CMK (cell line): ENCODE measurements around the gene RPGR.

Experiments used
- DNase-seq: peaks from one replicate; pipeline ENCODE4 v3.0.0-alpha.2; 2010; ENCODE audit warnings: low read depth

The RPGR gene

GRCh38 chrX:38327007-38327774 is at the start of gene RPGR:
Gene RPGR, minus strand, starts transcription at chrX:38327509. Its CDS starts 142 bp downstream, at chrX:38327367.
- DNase-seq = peak; percentile 82

DNA sequence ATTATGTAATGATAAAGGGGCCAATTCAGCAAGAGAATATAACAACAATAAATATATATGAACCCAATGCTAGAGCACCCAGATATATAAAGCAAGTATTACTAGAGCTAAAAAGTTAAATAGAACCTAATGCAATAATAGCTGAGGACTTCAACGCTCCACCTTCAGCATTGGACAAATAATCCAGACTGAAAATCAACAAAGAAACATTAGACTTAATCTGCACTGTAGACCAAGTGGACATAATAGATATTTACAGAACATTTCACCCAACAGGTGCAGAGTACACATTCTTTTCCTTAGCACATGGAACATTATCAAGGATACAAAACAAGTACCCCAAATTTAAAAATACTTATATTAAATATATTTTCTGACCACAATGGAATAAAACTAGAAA is 49.4 kb upstream of the RPGR start:
- no peak for DNase-seq

GRCh38 chrX:38375891-38376290 is 48.6 kb upstream of the RPGR start:
- DNase-seq = no peak

DNA sequence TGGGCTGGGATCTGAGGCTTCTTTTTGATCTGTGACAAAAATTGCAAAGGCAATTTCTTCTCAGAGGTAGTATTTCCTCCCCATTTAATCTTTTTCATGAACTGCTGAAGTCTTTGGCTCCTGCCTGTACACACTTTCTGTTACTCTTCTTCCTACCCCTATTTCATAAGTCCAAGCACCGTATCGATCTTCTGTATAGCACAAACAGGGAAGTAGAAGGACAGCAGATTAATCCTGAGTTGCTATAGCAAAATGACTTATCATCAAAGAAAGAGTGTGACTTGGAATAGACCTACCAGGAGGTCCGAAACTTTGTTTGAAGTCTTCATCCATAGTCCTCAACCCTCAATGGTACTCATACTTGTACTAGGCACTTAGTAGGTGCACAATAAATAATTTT is 47.1 kb upstream of the RPGR start:
- no peak for DNase-seq

DNA sequence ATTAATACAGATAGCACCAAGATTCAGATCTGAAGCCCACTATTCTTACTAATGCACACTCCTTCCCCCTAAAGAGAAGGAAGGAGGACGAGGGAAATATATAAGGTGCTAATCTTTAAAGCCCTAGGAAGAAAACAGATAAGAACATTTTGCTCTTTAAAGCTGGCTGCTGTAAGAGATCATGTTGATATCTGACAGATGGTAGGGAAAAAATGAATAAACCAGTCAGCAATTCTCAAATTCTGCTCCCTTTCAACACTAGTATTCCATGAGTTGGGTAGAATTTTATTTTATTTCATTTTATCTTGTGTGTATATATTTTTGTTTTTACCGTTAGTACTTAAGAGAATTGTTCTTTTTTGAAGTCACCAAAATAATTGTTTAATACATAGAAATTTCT is 44.3 kb upstream of the RPGR start:
- no peak for DNase-seq

DNA sequence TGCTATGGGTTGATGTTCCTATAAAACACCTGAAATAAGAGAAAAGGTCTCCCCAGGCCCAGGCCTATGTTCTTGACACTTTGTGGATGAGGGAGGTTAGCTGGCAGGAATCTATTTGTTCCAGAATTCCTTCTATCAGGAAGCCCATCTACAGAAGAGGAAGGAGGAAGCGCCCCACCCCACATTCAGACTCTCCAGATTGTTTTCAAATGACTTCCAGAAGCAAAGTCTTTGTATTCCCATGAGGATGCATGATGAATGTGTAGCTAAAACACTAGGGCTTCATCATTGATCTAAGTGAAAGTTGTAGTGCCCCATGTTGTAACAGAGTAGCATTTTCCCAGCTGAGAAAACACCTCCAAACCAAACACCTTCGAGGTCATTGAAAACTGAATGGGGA is 41.5 kb upstream of the RPGR start:
- DNase-seq = no peak

- DNase-seq = no peak
Measured at GRCh38 chrX:38365954-38366353, 38.6 kb upstream of the RPGR start.

- DNase-seq = no peak
Measured at GRCh38 chrX:38363046-38363445, 35.7 kb upstream of the RPGR start.

GRCh38 chrX:38357747-38358673 is 30.7 kb upstream of the RPGR start:
- no peak for DNase-seq

- no peak for DNase-seq
Measured at GRCh38 chrX:38356401-38356800, 29.1 kb upstream of the RPGR start.

GRCh38 chrX:38352362-38352761 is 25.1 kb upstream of the RPGR start, which contains the start of gene OTC:
Gene OTC, plus strand, starts transcription at chrX:38352604. Its CDS starts 93 bp downstream, at chrX:38352697.
- no peak for DNase-seq

- no peak for DNase-seq
Measured at GRCh38 chrX:38351346-38351745, 24.0 kb upstream of the RPGR start.

GRCh38 chrX:38347136-38347535 is 19.8 kb upstream of the RPGR start:
- DNase-seq = no peak

- DNase-seq = no peak
Measured at GRCh38 chrX:38346150-38346549, 18.8 kb upstream of the RPGR start.

- no peak for DNase-seq
Measured at GRCh38 chrX:38342853-38343778, 15.8 kb upstream of the RPGR start.

DNA sequence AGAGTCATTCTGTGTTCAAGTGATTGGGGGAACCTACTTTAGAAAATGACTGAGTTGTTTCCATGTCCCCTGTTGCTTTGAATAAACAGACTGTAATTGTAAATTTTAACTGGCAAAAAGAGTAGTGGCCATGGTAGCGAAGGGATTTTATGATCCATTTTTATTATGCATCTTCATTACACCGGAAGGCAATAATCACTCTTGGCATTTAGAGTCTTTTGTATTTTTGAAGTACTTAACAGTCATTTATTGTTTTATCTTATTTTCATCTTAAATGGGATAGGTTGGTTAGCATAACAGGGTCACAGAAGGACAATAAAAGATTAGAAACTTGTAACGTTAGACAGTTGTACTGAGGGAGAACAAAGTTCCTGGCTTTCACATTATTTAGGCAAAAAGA is 14.1 kb upstream of the RPGR start:
- DNase-seq = no peak

DNA sequence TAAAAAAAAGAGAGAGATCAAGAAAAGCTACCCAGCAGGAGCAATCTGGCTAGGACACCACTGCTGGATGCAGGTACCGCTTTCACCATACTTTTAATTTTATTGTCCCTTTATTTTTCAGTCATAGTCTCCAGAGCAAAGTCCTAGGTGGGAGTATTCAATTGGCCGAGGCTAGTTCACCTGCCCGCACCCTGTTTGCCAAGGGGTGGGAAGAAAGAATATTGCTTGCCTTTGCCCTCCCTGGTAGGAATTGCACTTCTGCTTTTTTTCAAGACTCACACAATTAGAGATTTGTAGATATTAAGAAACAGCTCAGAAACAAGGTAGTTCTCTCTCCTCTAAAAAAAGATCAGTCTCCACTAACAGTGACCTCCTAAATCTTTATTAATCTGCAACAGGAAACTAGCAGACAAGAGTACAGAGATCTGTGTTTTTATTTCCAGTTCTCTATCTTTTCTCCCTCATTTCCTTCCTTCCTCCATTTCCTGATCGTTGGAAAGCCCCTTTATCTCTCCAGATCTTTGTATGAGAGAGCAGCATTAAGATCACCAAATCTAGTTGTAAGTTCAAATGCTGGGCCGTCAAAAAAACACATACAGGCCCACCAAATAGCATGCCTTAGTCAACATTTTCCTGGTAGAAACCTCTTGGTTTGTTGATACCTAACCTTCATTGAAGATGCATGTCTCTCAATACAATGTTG is 9.4 kb upstream of the RPGR start:
- DNase-seq = no peak

DNA sequence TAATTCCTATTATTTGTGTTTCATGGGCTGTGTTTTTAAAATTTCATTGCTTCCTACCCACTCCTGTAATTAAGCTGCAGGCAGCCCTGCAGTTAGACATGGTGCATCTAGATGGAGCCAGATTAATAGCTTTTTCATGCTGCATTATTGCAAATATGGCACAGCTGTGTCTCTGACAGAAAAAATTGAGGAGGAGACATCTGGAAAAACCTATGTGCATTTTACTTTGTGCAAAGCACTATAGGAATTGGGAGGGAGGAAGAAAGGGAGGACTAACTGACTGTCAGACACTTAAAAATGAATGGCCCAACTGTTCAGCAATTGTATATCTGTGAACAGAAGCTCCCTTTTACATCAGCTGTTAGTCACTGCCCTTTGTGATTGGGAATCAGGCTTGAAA is 8.1 kb upstream of the RPGR start:
- DNase-seq = no peak

DNA sequence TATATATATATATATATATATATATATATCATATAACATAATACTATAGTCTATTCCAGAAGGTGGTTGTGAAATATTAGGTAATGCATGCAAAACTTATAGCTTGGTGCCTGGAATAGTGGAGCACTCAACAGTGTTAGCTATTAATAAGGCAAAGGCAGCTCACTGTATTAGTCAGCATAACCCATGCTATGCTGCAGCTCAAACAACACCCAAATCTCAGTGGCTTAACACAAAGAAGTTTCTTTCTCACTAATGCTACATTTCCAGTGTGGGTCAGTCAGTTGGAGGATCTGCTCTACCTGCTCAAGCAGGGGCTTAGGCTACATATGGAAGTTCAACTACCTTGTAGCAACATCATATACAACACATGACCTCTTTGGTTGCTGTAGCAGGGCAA is 5.2 kb upstream of the RPGR start:
- no peak for DNase-seq

DNA sequence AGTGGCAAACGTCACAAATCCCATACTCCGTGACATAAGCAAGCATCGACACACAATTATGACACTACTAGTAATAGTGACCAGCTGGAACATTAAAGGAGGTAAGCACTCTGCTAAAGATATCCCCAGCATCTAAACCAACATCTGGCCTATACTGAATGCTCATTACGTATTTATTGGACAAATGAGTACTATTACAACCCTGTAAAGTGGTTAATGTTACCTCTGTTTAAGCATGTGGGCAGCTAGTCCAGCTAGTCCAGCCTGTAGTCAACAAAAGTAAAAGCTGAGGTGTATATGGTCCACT is 419 bp upstream of the RPGR start:
- DNase-seq = no peak

- DNase-seq = no peak
Measured at GRCh38 chrX:38326086-38326485, 1.2 kb downstream of the RPGR start.

GRCh38 chrX:38320819-38321218 is 6.5 kb downstream of the RPGR start:
- no peak for DNase-seq
